Neural cell (in vitro differentiated cells): ENCODE results near the gene ITGA11.

Source experiments
- EP300 ChIP-seq: fragments of 450-650 bp; conservative IDR thresholded peaks from 2 replicates; pipeline ENCODE4 v1.6.1; 2014; ENCODE audit warnings: antibody characterized with exemption, mild to moderate bottlenecking, moderate library complexity; ENCODE audit not compliant: poor library complexity, severe bottlenecking
- EZH2 ChIP-seq: fragments of 200-600, 300-800 bp; shearing (Covaris generic), sonication (generic); IDR thresholded peaks from 2 replicates; pipeline ENCODE4 v1.6.1; 2014; ENCODE audit warnings: antibody characterized with exemption, low read length, borderline replicate concordance, mild to moderate bottlenecking; ENCODE audit not compliant: insufficient read depth, poor library complexity, severe bottlenecking
- MXI1 ChIP-seq: fragments of 450-650 bp; conservative IDR thresholded peaks from 2 replicates; pipeline ENCODE4 v1.6.1; 2014; ENCODE audit warnings: antibody characterized with exemption, mild to moderate bottlenecking; ENCODE audit not compliant: poor library complexity, severe bottlenecking
- POLR2AphosphoS5 ChIP-seq: IDR thresholded peaks from 2 replicates; pipeline ENCODE4 v1.6.1; 2012
- RAD21 ChIP-seq: fragments of 450-650 bp; conservative IDR thresholded peaks from 2 replicates; pipeline ENCODE4 v1.6.1; 2014; ENCODE audit warnings: antibody characterized with exemption, mild to moderate bottlenecking, moderate library complexity
- SMC3 ChIP-seq: fragments of 450-650 bp; conservative IDR thresholded peaks from 2 replicates; pipeline ENCODE4 v1.6.1; 2014; ENCODE audit warnings: antibody characterized with exemption, mild to moderate bottlenecking, moderate library complexity; ENCODE audit not compliant: poor library complexity
- TAF1 ChIP-seq: IDR thresholded peaks from 2 replicates; pipeline ENCODE4 v1.6.1; 2012; ENCODE audit warnings: low read depth
- TF ChIP-seq, protein P1 (sequence below): fragments of 450-650 bp; IDR thresholded peaks from 2 replicates; pipeline ENCODE4 v1.5.1; 2014; ENCODE audit warnings: antibody characterized with exemption, mild to moderate bottlenecking, moderate library complexity; ENCODE audit not compliant: poor library complexity, severe bottlenecking
- TF ChIP-seq, protein P2 (sequence below): IDR thresholded peaks from 2 replicates; pipeline ENCODE4 v1.6.1; 2012; ENCODE audit warnings: borderline replicate concordance

DNA sequence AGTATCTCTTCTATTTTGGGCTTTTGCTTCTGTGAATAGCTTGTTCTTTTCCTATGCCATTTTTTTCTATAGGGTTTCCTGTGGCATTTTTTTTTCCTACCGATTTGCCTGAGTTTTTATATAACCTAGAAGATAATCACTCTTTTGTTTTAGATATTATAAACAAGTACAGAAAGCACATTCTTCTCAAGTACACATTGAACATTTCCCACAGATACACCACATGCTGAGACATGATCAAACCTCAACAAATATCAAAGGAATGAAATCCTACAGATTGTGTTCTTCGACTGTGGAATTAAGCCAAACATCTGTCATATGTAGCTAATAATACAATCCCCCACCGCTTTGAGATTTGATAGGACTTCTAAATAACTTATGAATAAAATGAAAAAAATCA lies 163.6 kb downstream of the ITGA11 start:
- TF ChIP-seq SMC3 (no peak), POLR2AphosphoS5 (no peak), TAF1 (no peak), RAD21 (no peak), EZH2 (no peak), EP300 (no peak), MXI1 (no peak)
- TF ChIP-seq, protein P1, sequence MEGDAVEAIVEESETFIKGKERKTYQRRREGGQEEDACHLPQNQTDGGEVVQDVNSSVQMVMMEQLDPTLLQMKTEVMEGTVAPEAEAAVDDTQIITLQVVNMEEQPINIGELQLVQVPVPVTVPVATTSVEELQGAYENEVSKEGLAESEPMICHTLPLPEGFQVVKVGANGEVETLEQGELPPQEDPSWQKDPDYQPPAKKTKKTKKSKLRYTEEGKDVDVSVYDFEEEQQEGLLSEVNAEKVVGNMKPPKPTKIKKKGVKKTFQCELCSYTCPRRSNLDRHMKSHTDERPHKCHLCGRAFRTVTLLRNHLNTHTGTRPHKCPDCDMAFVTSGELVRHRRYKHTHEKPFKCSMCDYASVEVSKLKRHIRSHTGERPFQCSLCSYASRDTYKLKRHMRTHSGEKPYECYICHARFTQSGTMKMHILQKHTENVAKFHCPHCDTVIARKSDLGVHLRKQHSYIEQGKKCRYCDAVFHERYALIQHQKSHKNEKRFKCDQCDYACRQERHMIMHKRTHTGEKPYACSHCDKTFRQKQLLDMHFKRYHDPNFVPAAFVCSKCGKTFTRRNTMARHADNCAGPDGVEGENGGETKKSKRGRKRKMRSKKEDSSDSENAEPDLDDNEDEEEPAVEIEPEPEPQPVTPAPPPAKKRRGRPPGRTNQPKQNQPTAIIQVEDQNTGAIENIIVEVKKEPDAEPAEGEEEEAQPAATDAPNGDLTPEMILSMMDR = no peak
- TF ChIP-seq, protein P2, sequence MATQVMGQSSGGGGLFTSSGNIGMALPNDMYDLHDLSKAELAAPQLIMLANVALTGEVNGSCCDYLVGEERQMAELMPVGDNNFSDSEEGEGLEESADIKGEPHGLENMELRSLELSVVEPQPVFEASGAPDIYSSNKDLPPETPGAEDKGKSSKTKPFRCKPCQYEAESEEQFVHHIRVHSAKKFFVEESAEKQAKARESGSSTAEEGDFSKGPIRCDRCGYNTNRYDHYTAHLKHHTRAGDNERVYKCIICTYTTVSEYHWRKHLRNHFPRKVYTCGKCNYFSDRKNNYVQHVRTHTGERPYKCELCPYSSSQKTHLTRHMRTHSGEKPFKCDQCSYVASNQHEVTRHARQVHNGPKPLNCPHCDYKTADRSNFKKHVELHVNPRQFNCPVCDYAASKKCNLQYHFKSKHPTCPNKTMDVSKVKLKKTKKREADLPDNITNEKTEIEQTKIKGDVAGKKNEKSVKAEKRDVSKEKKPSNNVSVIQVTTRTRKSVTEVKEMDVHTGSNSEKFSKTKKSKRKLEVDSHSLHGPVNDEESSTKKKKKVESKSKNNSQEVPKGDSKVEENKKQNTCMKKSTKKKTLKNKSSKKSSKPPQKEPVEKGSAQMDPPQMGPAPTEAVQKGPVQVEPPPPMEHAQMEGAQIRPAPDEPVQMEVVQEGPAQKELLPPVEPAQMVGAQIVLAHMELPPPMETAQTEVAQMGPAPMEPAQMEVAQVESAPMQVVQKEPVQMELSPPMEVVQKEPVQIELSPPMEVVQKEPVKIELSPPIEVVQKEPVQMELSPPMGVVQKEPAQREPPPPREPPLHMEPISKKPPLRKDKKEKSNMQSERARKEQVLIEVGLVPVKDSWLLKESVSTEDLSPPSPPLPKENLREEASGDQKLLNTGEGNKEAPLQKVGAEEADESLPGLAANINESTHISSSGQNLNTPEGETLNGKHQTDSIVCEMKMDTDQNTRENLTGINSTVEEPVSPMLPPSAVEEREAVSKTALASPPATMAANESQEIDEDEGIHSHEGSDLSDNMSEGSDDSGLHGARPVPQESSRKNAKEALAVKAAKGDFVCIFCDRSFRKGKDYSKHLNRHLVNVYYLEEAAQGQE = no peak
